ENCODE results near the gene NEDD4L.

DNA sequence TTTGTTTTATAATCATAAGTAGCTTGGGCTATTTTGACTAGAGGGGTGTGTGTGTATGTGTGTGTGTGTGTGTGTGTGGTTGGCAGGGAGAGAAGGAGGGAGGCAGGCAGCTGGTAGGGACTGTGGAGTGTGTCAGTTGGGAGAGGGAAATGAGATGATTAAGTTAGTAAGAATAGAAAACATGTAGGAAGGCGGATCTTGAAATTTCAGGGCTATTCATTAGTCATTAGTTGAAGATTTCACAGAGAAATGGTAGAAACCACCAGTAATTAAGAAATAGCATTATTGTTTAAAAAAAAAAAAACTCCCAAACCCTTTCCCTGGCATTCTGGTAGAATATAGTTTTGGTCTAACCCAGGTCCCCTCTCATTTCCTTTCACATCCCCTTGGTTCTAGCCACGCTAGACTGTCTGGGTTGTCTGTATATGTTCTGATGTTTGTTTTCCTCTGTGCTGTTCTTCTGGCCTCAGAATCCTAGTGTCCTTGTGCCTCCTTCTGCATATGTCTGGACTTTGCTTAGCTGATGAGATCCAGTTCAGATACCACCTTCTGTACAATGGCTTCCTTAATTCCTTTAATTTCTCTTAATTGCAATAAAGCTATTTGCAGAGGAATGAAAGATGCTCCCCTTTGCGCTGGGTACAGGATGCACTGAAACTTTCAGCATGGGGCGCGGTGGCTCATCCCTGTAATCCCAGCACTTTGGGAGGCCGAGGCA lies 161.6 kb downstream of the NEDD4L start:
- TF ChIP-seq ZNF274 (IDR thresholded peaks at IDR 0.05; ENCODE audit: low read depth, low read length) (no peak), YY1 (IDR thresholded peaks at IDR 0.05; ENCODE audit: insufficient read depth, insufficient read length) (no peak), SUZ12 (IDR thresholded peaks at IDR 0.05; ENCODE audit: extremely low read depth, insufficient read depth, insufficient read length) (no peak)

Data from NT2/D1 (cell line).